ENCODE measurements around the gene RAB4A. TPM values are rescaled to one million over a fixed set of nuclear protein-coding genes. Genes with fewer than 3 reads are reported as not detected.

The RAB4A gene
- polyA plus RNA-seq, 3 donors, result 22.3 to 34.8 (median 34.5) TPM

GRCh38 chr1:229271448-229272159 is 693 bp downstream of the RAB4A start:
- no peak for TF ChIP-seq CTCF (IDR thresholded peaks at IDR 0.05)
- DNase-seq, result peak in 1 of 3 donors; percentile 19
- Histone ChIP-seq H3K27ac (ENCODE audit: low read depth in 1 of 2, low read length in 2 of 2) (peak overlapping the region; percentile 16 to 77), H3K9ac (ENCODE audit: insufficient read depth, low read length, poor library complexity, severe bottlenecking) (peak overlapping the region; percentile 84), H3K36me3 (replicated peaks in 1 of 2; ENCODE audit: control insufficient read depth in 1 of 2, insufficient read depth in 2 of 2, low read length in 2 of 2) (no peaks in the 10 kb centered on the region), H3K27me3 (ENCODE audit: control insufficient read depth in 2 of 2, insufficient read depth in 2 of 2, low read length in 2 of 2) (no peaks in the 10 kb centered on the region), H3K9me3 (replicated peaks in 1 of 2; ENCODE audit: control insufficient read depth in 1 of 2, insufficient read depth in 1 of 2, low read length in 2 of 2) (no peaks in the 10 kb centered on the region), H2AFZ (ENCODE audit: insufficient read depth, low read depth, low read length, poor library complexity, severe bottlenecking) (peak overlapping the region; percentile 75), H3K4me2 (replicated peaks; ENCODE audit: extremely low read depth, low read length, poor library complexity, severe bottlenecking) (peak overlapping the region; percentile 79), H3K4me1 (ENCODE audit: control insufficient read depth in 1 of 2, insufficient read depth in 2 of 2, low read length in 2 of 2) (peaks cover 46 to 50% of the 10 kb centered on the region in 2 donors), H3K79me2 (ENCODE audit: insufficient read depth, low read length) (peaks cover 48% of the 10 kb centered on the region), H4K20me1 (ENCODE audit: insufficient read depth, low read length) (peaks cover 50% of the 10 kb centered on the region), H3K4me3 (replicated peaks in 1 of 3; ENCODE audit: low read depth in 2 of 3, low read length in 3 of 3) (peak overlapping the region; percentile 67 to 93 (median 77))
- WGBS (ENCODE audit: insufficient coverage), result 0% methylated on average over 16 of the region's 32 CpGs
- peaks cover 0 to 5% (median 3%) of the 10 kb centered on the region in 7 donors for H3K9me3 Mint-ChIP-seq
- intact Hi-C loops (cut with micrococcal nuclease), result loop anchor here in 1 of 2 donors (5.0 kb wide), 2 partner anchors 71 to 236 kb away; partner anchors contain the start of genes CCSAP and NUP133
- peaks cover 0 to 8% of the 10 kb centered on the region in 2 donors for H3K36me3 Mint-ChIP-seq
- peak overlapping the region; percentile 77 to 91 (median 85) for H3K27ac Mint-ChIP-seq
- H3K4me1 Mint-ChIP-seq, result peaks cover 50% of the 10 kb centered on the region
- H3K27me3 Mint-ChIP-seq (ENCODE audit: low read depth in 3 of 3), result no peaks in the 10 kb centered on the region
- H3K4me3 Mint-ChIP-seq, result peak overlapping the region; percentile 93 to 95

- DNase-seq, result peak in 2 of 3 donors; percentile 31 to 54
- Mint-ChIP-seq H3K27me3 (ENCODE audit: low read depth in 3 of 3) (no peaks in the 10 kb centered on the region), H3K4me3 (peak overlapping the region; percentile 93 to 95), H3K9me3 (peaks cover 0 to 5% (median 0%) of the 10 kb centered on the region in 7 donors), H3K36me3 (peaks cover 0 to 8% of the 10 kb centered on the region in 2 donors), H3K4me1 (peaks cover 47% of the 10 kb centered on the region), H3K27ac (peak overlapping the region in 6 of 7 donors; percentile 1 to 88 (median 82))
- H4K20me1 ChIP-seq (ENCODE audit: insufficient read depth, low read length), result peaks cover 57% of the 10 kb centered on the region
- no peaks in the 10 kb centered on the region for H3K27me3 ChIP-seq (ENCODE audit: control insufficient read depth in 2 of 2, insufficient read depth in 2 of 2, low read length in 2 of 2)
- peaks cover 46 to 49% of the 10 kb centered on the region in 2 donors for H3K4me1 ChIP-seq (ENCODE audit: control insufficient read depth in 1 of 2, insufficient read depth in 2 of 2, low read length in 2 of 2)
- peak overlapping the region; percentile 75 for H2AFZ ChIP-seq (ENCODE audit: insufficient read depth, low read depth, low read length, poor library complexity, severe bottlenecking)
- 48% methylated on average over 11 of the region's 11 CpGs for WGBS (ENCODE audit: insufficient coverage)
- peak overlapping the region; percentile 79 for H3K4me2 ChIP-seq (replicated peaks; ENCODE audit: extremely low read depth, low read length, poor library complexity, severe bottlenecking)
- peaks cover 55% of the 10 kb centered on the region for H3K79me2 ChIP-seq (ENCODE audit: insufficient read depth, low read length)
- intact Hi-C loops (cut with micrococcal nuclease), result loop anchor here in 1 of 2 donors (5.0 kb wide), 2 partner anchors 70 to 235 kb away; partner anchors contain the start of genes CCSAP and NUP133
- no peak overlapping the region for H3K9ac ChIP-seq (ENCODE audit: insufficient read depth, low read length, poor library complexity, severe bottlenecking)
- TF ChIP-seq CTCF (IDR thresholded peaks at IDR 0.05), result no peak
- peaks cover 0 to 4% of the 10 kb centered on the region in 2 donors for H3K36me3 ChIP-seq (replicated peaks in 1 of 2; ENCODE audit: control insufficient read depth in 1 of 2, insufficient read depth in 2 of 2, low read length in 2 of 2)
- no peaks in the 10 kb centered on the region for H3K9me3 ChIP-seq (replicated peaks in 1 of 2; ENCODE audit: control insufficient read depth in 1 of 2, insufficient read depth in 1 of 2, low read length in 2 of 2)
- peak overlapping the region; percentile 67 to 93 (median 77) for H3K4me3 ChIP-seq (replicated peaks in 1 of 3; ENCODE audit: low read depth in 2 of 3, low read length in 3 of 3)
- peak overlapping the region in 1 of 2 donors; percentile 6 for H3K27ac ChIP-seq (ENCODE audit: low read depth in 1 of 2, low read length in 2 of 2)
Observed at GRCh38 chr1:229272164-229273158, 1.6 kb downstream of the RAB4A start.

All from CD14-positive monocyte (primary cell).